GM12878 (cell line): Measurements from ENCODE around the gene MRTFB. TPM values are rescaled to one million over a fixed set of nuclear protein-coding genes. Genes with fewer than 3 reads are reported as not detected.

Source experiments
- ATAC-seq: fragments of 200-7000 bp; cut with Tn5 transposase; 3 replicates; pipeline ENCODE4 v1.9.1; 2020; ENCODE audit warnings: mild to moderate bottlenecking, moderate library complexity
- BruUV-seq: library from RNA; stranded (reverse); fragments of 400-500 nt; replicated peaks from 2 replicates; lab custom pipeline; 2021; lab: Mats Ljungman, UMichigan
- CTCF ChIA-PET: fragments of 300-600 bp; sonication (Branson Sonifier 250); formaldehyde crosslinking; extraction: SDS; loops from one replicate; lab custom pipeline; 2021; ENCODE audit warnings: inconsistent platforms; lab: Yijun Ruan, JAX
- POLR2A ChIA-PET: fragments of 350-600 bp; formaldehyde crosslinking; extraction: SDS; loops from one replicate; lab custom pipeline; 2021; ENCODE audit warnings: inconsistent platforms; lab: Charles Lee
- RAD21 ChIA-PET: fragments of 300-600 bp; sonication (Branson Sonifier 250); formaldehyde crosslinking; loops from one replicate; lab custom pipeline; 2023; ENCODE audit warnings: antibody characterized with exemption; ENCODE audit not compliant: unreplicated experiment; lab: Charles Lee
- SMC1A ChIA-PET: fragments of 300-600 bp; sonication (Branson Sonifier 250); formaldehyde crosslinking; loops from one replicate; lab custom pipeline; 2023; ENCODE audit not compliant: unreplicated experiment, uncharacterized antibody; lab: Charles Lee
- DNase-seq: peaks from one replicate; pipeline ENCODE4 v3.0.0-alpha.2; 2011; ENCODE audit warnings: low read depth, low spot score
- FAIRE-seq: peaks from 3 replicates; lab custom pipeline; 2011; peaks lifted over from hg19 to GRCh38; lab: Jason Lieb, UNC
- H2AFZ ChIP-seq: 2 replicates; pipeline ENCODE4 v1.6.0; 2011; ENCODE audit warnings: low read depth, low read length, control low read depth; ENCODE audit not compliant: control insufficient read depth
- H3K27ac ChIP-seq: 2 replicates; pipeline ENCODE4 v1.5.1; 2011; ENCODE audit warnings: control low read depth; ENCODE audit not compliant: control insufficient read depth, insufficient read depth
- H3K27me3 ChIP-seq, 2 experiments: replicated peaks in 1 of 2; 2 replicates each; pipeline versions ENCODE4 v1.6.0 to v1.6.1; 2011; ENCODE audit warnings: low read length in 1 of 2; ENCODE audit not compliant: control insufficient read depth in 2 of 2, insufficient read depth in 2 of 2
- H3K36me3 ChIP-seq, 2 experiments: 2 replicates each; pipeline ENCODE4 v1.5.1; 2011; ENCODE audit warnings: low read length in 1 of 2; ENCODE audit not compliant: control insufficient read depth in 2 of 2, insufficient read depth in 2 of 2
- H3K4me1 ChIP-seq: 2 replicates; pipeline ENCODE4 v1.6.1; 2011; ENCODE audit warnings: mild to moderate bottlenecking, low read length, moderate library complexity, mixed read lengths; ENCODE audit not compliant: control insufficient read depth, insufficient read depth
- H3K4me2 ChIP-seq: 2 replicates; pipeline ENCODE4 v1.6.0; 2011; ENCODE audit warnings: control low read depth; ENCODE audit not compliant: control insufficient read depth, insufficient read depth
- H3K4me3 ChIP-seq: fragments of 200-600 bp; sonication (generic); 2 replicates; pipeline ENCODE4 v1.5.1; 2016
- H3K79me2 ChIP-seq: 2 replicates; pipeline ENCODE4 v1.6.0; 2011; ENCODE audit warnings: low read length; ENCODE audit not compliant: control insufficient read depth, insufficient read depth
- H3K9ac ChIP-seq: 2 replicates; pipeline ENCODE4 v1.8.0; 2011; ENCODE audit warnings: low read length, control low read depth, mixed read lengths; ENCODE audit not compliant: control insufficient read depth, insufficient read depth
- H3K9me3 ChIP-seq: replicated peaks from 3 replicates; pipeline ENCODE4 v1.5.1; 2011; ENCODE audit warnings: mild to moderate bottlenecking, low read length; ENCODE audit not compliant: control insufficient read depth, insufficient read depth
- H4K20me1 ChIP-seq: 2 replicates; pipeline ENCODE4 v1.6.0; 2011; ENCODE audit not compliant: control insufficient read depth, insufficient read depth
- ATF2 ChIP-seq: IDR thresholded peaks from 2 replicates; pipeline ENCODE4 v1.6.1; 2012; ENCODE audit warnings: low read length, inconsistent platforms
- CEBPB ChIP-seq, 2 experiments: fragments of 150-350 bp in 1 of 2; IDR thresholded peaks; 2 replicates each; pipeline ENCODE4 v1.6.1; 2012 to 2014; ENCODE audit warnings: low read depth in 2 of 2, low read length in 2 of 2, borderline replicate concordance in 1 of 2, inconsistent platforms in 1 of 2
- FOS ChIP-seq: IDR thresholded peaks from 3 replicates; pipeline ENCODE4 v1.6.1; 2011; ENCODE audit warnings: borderline replicate concordance; ENCODE audit not compliant: insufficient read length; ENCODE audit errors: extremely low read depth
- KAT2A ChIP-seq: conservative IDR thresholded peaks from 2 replicates; pipeline ENCODE4 v1.6.1; 2011; ENCODE audit warnings: low read depth, low read length; ENCODE audit not compliant: control insufficient read depth
- MLLT1 ChIP-seq: fragments of 450-650 bp; IDR thresholded peaks from 2 replicates; pipeline ENCODE4 v1.6.1; 2016; ENCODE audit warnings: mild to moderate bottlenecking
- MTA3 ChIP-seq: IDR thresholded peaks from 2 replicates; pipeline ENCODE4 v1.6.1; 2012; ENCODE audit warnings: low read length, inconsistent platforms, borderline replicate concordance
- NBN ChIP-seq: fragments of 450-650 bp; IDR thresholded peaks from 2 replicates; pipeline ENCODE4 v1.6.1; 2016
- SKIL ChIP-seq: fragments of 450-650 bp; IDR thresholded peaks from 2 replicates; pipeline ENCODE4 v1.6.1; 2017; ENCODE audit warnings: mild to moderate bottlenecking, low read depth, inconsistent platforms; ENCODE audit not compliant: poor library complexity, severe bottlenecking
- SPI1 ChIP-seq: IDR thresholded peaks from 2 replicates; pipeline ENCODE4 v1.6.1; 2011; ENCODE audit warnings: low read depth, mild to moderate bottlenecking, low read length, moderate library complexity, borderline replicate concordance; ENCODE audit not compliant: insufficient read depth
- SREBF2 ChIP-seq: IDR thresholded peaks from 2 replicates; pipeline ENCODE4 v1.6.1; 2012; ENCODE audit warnings: mild to moderate bottlenecking, low read length
- STAT3 ChIP-seq: IDR thresholded peaks from 2 replicates; pipeline ENCODE4 v1.6.1; 2011; ENCODE audit warnings: low read depth, low read length, improper control_type of control experiment
- TARDBP ChIP-seq: IDR thresholded peaks from 2 replicates; pipeline ENCODE4 v1.6.1; 2016; ENCODE audit warnings: borderline replicate concordance
- TCF3 ChIP-seq: IDR thresholded peaks from 2 replicates; pipeline ENCODE4 v1.6.1; 2012; ENCODE audit warnings: low read depth, mild to moderate bottlenecking, low read length, borderline replicate concordance; ENCODE audit not compliant: insufficient read depth
- TCF7 ChIP-seq: IDR thresholded peaks from 2 replicates; pipeline ENCODE4 v1.6.1; 2014; ENCODE audit warnings: antibody characterized with exemption, borderline replicate concordance
- ZNF274 ChIP-seq: IDR thresholded peaks from one replicate; pipeline ENCODE4 v1.8.0; 2011; ENCODE audit not compliant: insufficient read length, insufficient read depth
- ZZZ3 ChIP-seq: IDR thresholded peaks from 2 replicates; pipeline ENCODE4 v1.6.1; 2011; ENCODE audit warnings: low read depth; ENCODE audit not compliant: control insufficient read depth, insufficient read length
- WGBS: methylation state at CpG from one replicate; pipeline ENCODE4 v1.1.6; 2016; ENCODE audit warnings: low lambda C conversion rate; ENCODE audit not compliant: insufficient replicate concordance, insufficient coverage; ENCODE audit errors: missing lambda C conversion rate; 5-methylcytosine and 5-hydroxymethylcytosine counted together
- in situ Hi-C: fragments of 300-500 bp; cut with MboI; formaldehyde crosslinking; loops from 9 replicates; pipeline ENCODE4 v1.14.3; 2018; ENCODE audit warnings: mixed read lengths
- intact Hi-C: fragments of 100-400 bp; cut with micrococcal nuclease; formaldehyde crosslinking; loops from one replicate; pipeline ENCODE4 v1.14.2; 2022; ENCODE audit not compliant: unreplicated experiment
- polyA plus RNA-seq, 11 experiments: library from polyadenylated mRNA; depleted of rRNA in 4 of 11; unstranded in 6 of 11; stranded (reverse) in 5 of 11; fragments of >200 nt; fragmentation: Nextera tagmentation in 4 of 11; fragmentation: Illumina TruSeq in 1 of 11; extraction: Ambion mirVana in 4 of 11; extraction: Trizol in 1 of 11; gene quantifications; 1 replicate in 1 of 11; 2 replicates in 10 of 11; pipeline versions ENCODE4 v1.2.1 to v1.2.3, GENCODE V29; 2011 to 2016; ENCODE audit warnings: inconsistent platforms in 2 of 11, missing spikeins in 2 of 11, low read depth in 1 of 11
- total RNA-seq, 4 experiments: library from RNA; depleted of rRNA in 3 of 4; stranded (reverse); fragments of >200 nt in 3 of 4; fragmentation: Illumina TruSeq in 1 of 4; extraction: Trizol in 1 of 4; gene quantifications; 2 replicates each; pipeline versions ENCODE4 v1.2.1 to v1.2.3, GENCODE V29; 2013 to 2021
- TF ChIP-seq, protein P1 (sequence below): IDR thresholded peaks from 2 replicates; pipeline ENCODE4 v1.6.1; 2012; ENCODE audit warnings: low read depth, low read length, improper control_type of control experiment

MRTFB gene
- total and polyA plus RNA-seq, 10 of the 15 experiments (the other 5 are each of a cell fraction or from before 2014, with no cell fraction given) = 2.1 to 14.3 (median 8.0) TPM

GRCh38 chr16:14238756-14239155 lies 167.6 kb downstream of the MRTFB start:
- Histone ChIP-seq H3K27me3 (no peaks in the 10 kb centered on the region), H3K4me2 (no peak overlapping the region), H2AFZ (no peak overlapping the region), H3K9ac (no peak overlapping the region), H4K20me1 (no peaks in the 10 kb centered on the region), H3K4me3 (no peak overlapping the region), H3K4me1 (no peaks in the 10 kb centered on the region), H3K27ac (no peak overlapping the region), H3K79me2 (no peaks in the 10 kb centered on the region), H3K9me3 (no peaks in the 10 kb centered on the region), H3K36me3 (peaks cover 0 to 3% of the 10 kb centered on the region in 2 experiments; a peak in 2 of 4 replicates)
- 87% methylated on average over 5 of the region's 5 CpGs for WGBS
- intact Hi-C loops = no loop called here
- POLR2A ChIA-PET = interaction anchor here (1.1 kb wide), 1 partner anchor 19 kb away, joined by 3 read pairs; no protein-coding TSS in a partner anchor
- FAIRE-seq (no peak), ATAC-seq (no peak), DNase-seq (no peak)
- BruUV-seq = no TSS peak
- CTCF ChIA-PET = interaction anchor here (3.8 kb wide), 1 partner anchor 12 kb away, joined by 23 read pairs; no protein-coding TSS in a partner anchor
- SMC1A ChIA-PET = interaction anchor here (1.1 kb wide), 1 partner anchor 11 kb away, joined by 6 read pairs; no protein-coding TSS in a partner anchor
- RAD21 ChIA-PET = no interaction called here
- in situ Hi-C loops = no loop called here
- TF ChIP-seq MLLT1 (no peak), STAT3 (no peak), NBN (no peak), TCF3 (no peak), CEBPB (IDR thresholded peaks at IDR 0.05; ENCODE audit: borderline replicate concordance in 1 of 2, low read depth in 2 of 2, low read length in 2 of 2) (no peak), SKIL (no peak), KAT2A (no peak), FOS (no peak), SREBF2 (no peak), ATF2 (no peak), SPI1 (no peak), MTA3 (no peak), ZNF274 (no peak), ZZZ3 (no peak), TCF7 (no peak), TARDBP (no peak)
- TF ChIP-seq, protein P1, sequence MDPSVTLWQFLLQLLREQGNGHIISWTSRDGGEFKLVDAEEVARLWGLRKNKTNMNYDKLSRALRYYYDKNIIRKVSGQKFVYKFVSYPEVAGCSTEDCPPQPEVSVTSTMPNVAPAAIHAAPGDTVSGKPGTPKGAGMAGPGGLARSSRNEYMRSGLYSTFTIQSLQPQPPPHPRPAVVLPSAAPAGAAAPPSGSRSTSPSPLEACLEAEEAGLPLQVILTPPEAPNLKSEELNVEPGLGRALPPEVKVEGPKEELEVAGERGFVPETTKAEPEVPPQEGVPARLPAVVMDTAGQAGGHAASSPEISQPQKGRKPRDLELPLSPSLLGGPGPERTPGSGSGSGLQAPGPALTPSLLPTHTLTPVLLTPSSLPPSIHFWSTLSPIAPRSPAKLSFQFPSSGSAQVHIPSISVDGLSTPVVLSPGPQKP = no peak
